IMR-90 (cell line): Measurements from ENCODE around the gene PRR16. TPM values are rescaled to one million over a fixed set of nuclear protein-coding genes. Genes with fewer than 3 reads are reported as not detected.

ENCODE experiments used
- ATAC-seq: fragments of 200-7000 bp; cut with Tn5 transposase; 2 replicates; pipeline ENCODE4 v1.9.1; 2020; ENCODE audit warnings: low read depth, mild to moderate bottlenecking, moderate library complexity
- BruUV-seq: library from RNA; stranded (reverse); fragments of 400-500 nt; replicated peaks from 2 replicates; lab custom pipeline; 2021; lab: Mats Ljungman, UMichigan
- CTCF ChIA-PET: fragments of 300-600 bp; formaldehyde crosslinking; extraction: SDS; loops from one replicate; lab custom pipeline; 2021; ENCODE audit warnings: antibody characterized with exemption; lab: Yijun Ruan, JAX
- POLR2A ChIA-PET: fragments of 300-600 bp; sonication (Branson Sonifier 250); formaldehyde crosslinking; loops from one replicate; lab custom pipeline; 2022; ENCODE audit warnings: antibody characterized with exemption; ENCODE audit not compliant: unreplicated experiment; lab: Charles Lee
- DNase-seq: peaks from one replicate; pipeline ENCODE4 v3.0.0; 2013
- H2AFZ ChIP-seq: replicated peaks from 2 replicates; pipeline ENCODE3; 2013; ENCODE audit warnings: low read length, mild to moderate bottlenecking; ENCODE audit not compliant: poor library complexity
- H2AK5ac ChIP-seq: 2 replicates; pipeline ENCODE4 v1.6.1; 2013; ENCODE audit warnings: low read depth, low read length, inconsistent platforms
- H2AK9ac ChIP-seq: replicated peaks from 2 replicates; pipeline ENCODE3; 2013; ENCODE audit warnings: mild to moderate bottlenecking, low read depth, low read length, moderate library complexity; ENCODE audit not compliant: poor library complexity
- H2BK120ac ChIP-seq: 2 replicates; pipeline ENCODE4 v1.6.1; 2013; ENCODE audit warnings: low read depth, low read length, inconsistent platforms
- H2BK15ac ChIP-seq: 3 replicates; pipeline ENCODE4 v1.6.1; 2013; ENCODE audit warnings: low read depth, low read length, inconsistent platforms
- H2BK20ac ChIP-seq: 2 replicates; pipeline ENCODE4 v1.6.1; 2013; ENCODE audit warnings: low read depth, mild to moderate bottlenecking, inconsistent platforms, low read length, moderate library complexity
- H2BK5ac ChIP-seq: 2 replicates; pipeline ENCODE4 v1.6.1; 2013; ENCODE audit warnings: mild to moderate bottlenecking, low read depth, low read length, inconsistent platforms; ENCODE audit not compliant: poor library complexity, severe bottlenecking
- H3K14ac ChIP-seq: replicated peaks from 2 replicates; pipeline ENCODE4 v1.6.1; 2013; ENCODE audit warnings: low read depth, low read length, inconsistent platforms
- H3K18ac ChIP-seq: 2 replicates; pipeline ENCODE4 v1.6.1; 2013; ENCODE audit warnings: low read depth, low read length, control low read depth
- H3K23ac ChIP-seq: 2 replicates; pipeline ENCODE4 v1.6.1; 2013; ENCODE audit warnings: low read depth, low read length, inconsistent platforms
- H3K27ac ChIP-seq: 2 replicates; pipeline ENCODE4 v1.5.1; 2013; ENCODE audit warnings: mild to moderate bottlenecking, control low read depth, low read length; ENCODE audit not compliant: insufficient read depth
- H3K27me3 ChIP-seq: 2 replicates; pipeline ENCODE4 v1.6.1; 2013; ENCODE audit warnings: low read length; ENCODE audit not compliant: control insufficient read depth, insufficient read depth
- H3K36me3 ChIP-seq: 2 replicates; pipeline ENCODE4 v1.6.1; 2013; ENCODE audit warnings: low read length, mixed read lengths; ENCODE audit not compliant: control insufficient read depth, insufficient read depth
- H3K4ac ChIP-seq: 2 replicates; pipeline ENCODE4 v1.6.1; 2013; ENCODE audit warnings: low read depth, low read length, inconsistent platforms
- H3K4me1 ChIP-seq: 2 replicates; pipeline ENCODE4 v1.6.1; 2013; ENCODE audit warnings: low read length, mixed read lengths; ENCODE audit not compliant: control insufficient read depth, insufficient read depth
- H3K4me2 ChIP-seq: 2 replicates; pipeline ENCODE4 v1.6.1; 2013; ENCODE audit warnings: low read depth, mild to moderate bottlenecking, control low read depth, low read length, moderate library complexity
- H3K4me3 ChIP-seq: 2 replicates; pipeline ENCODE4 v1.5.1; 2013; ENCODE audit warnings: low read depth, mild to moderate bottlenecking, control low read depth, low read length, moderate library complexity; ENCODE audit not compliant: insufficient read depth
- H3K56ac ChIP-seq: 2 replicates; pipeline ENCODE4 v1.6.1; 2013; ENCODE audit warnings: low read length, inconsistent platforms; ENCODE audit not compliant: insufficient read depth; ENCODE audit errors: extremely low read depth
- H3K79me1 ChIP-seq, 2 experiments: 2 replicates each; pipeline ENCODE4 v1.6.1; 2013; ENCODE audit warnings: low read length in 2 of 2, inconsistent platforms in 1 of 2, low read depth in 1 of 2
- H3K9ac ChIP-seq: 2 replicates; pipeline ENCODE4 v1.6.1; 2013; ENCODE audit warnings: low read depth, low read length, control low read depth
- H3K9me1 ChIP-seq: 2 replicates; pipeline ENCODE4 v1.6.1; 2013; ENCODE audit warnings: low read length, inconsistent platforms; ENCODE audit not compliant: insufficient read depth
- H3K9me3 ChIP-seq: 2 replicates; pipeline ENCODE4 v1.6.1; 2013; ENCODE audit warnings: low read length; ENCODE audit not compliant: control insufficient read depth, insufficient read depth
- H4K20me1 ChIP-seq: 2 replicates; pipeline ENCODE4 v1.6.1; 2013; ENCODE audit warnings: low read length, inconsistent platforms; ENCODE audit not compliant: insufficient read depth
- H4K5ac ChIP-seq: 2 replicates; pipeline ENCODE4 v1.6.1; 2013; ENCODE audit warnings: mild to moderate bottlenecking, low read depth, low read length, control low read depth
- H4K8ac ChIP-seq, 2 experiments: 2 replicates each; pipeline ENCODE4 v1.6.1; 2013; ENCODE audit warnings: low read depth in 2 of 2, low read length in 2 of 2, control low read depth in 1 of 2, inconsistent platforms in 1 of 2
- H4K91ac ChIP-seq: 2 replicates; pipeline ENCODE4 v1.6.1; 2013; ENCODE audit warnings: low read depth, low read length, inconsistent platforms; ENCODE audit not compliant: insufficient read depth
- CEBPB ChIP-seq: IDR thresholded peaks from 2 replicates; pipeline ENCODE4 v1.6.1; 2012; ENCODE audit warnings: low read depth, low read length, improper control_type of control experiment
- CHD1 ChIP-seq: IDR thresholded peaks from 2 replicates; pipeline ENCODE4 v1.6.1; 2012; ENCODE audit warnings: low read depth, low read length, improper control_type of control experiment
- CTCF ChIP-seq: conservative IDR thresholded peaks from 2 replicates; pipeline ENCODE4 v1.5.1; 2012; ENCODE audit warnings: mild to moderate bottlenecking, low read depth, low read length, improper control_type of control experiment
- ELK1 ChIP-seq: fragments of 150-350 bp; IDR thresholded peaks from 2 replicates; pipeline ENCODE4 v1.6.1; 2016; ENCODE audit warnings: low read depth, mild to moderate bottlenecking, low read length, moderate library complexity, borderline replicate concordance
- MAFK ChIP-seq: IDR thresholded peaks from 2 replicates; pipeline ENCODE4 v1.6.1; 2012; ENCODE audit warnings: low read depth, low read length, improper control_type of control experiment
- MAZ ChIP-seq: IDR thresholded peaks from 2 replicates; pipeline ENCODE4 v1.6.1; 2012; ENCODE audit warnings: low read depth, mild to moderate bottlenecking, low read length, improper control_type of control experiment, moderate library complexity, borderline replicate concordance
- MXI1 ChIP-seq: IDR thresholded peaks from 2 replicates; pipeline ENCODE4 v1.6.1; 2012; ENCODE audit warnings: low read depth, mild to moderate bottlenecking, low read length, moderate library complexity, borderline replicate concordance
- NFE2L2 ChIP-seq: fragments of 150-350 bp; IDR thresholded peaks from 2 replicates; pipeline ENCODE4 v1.6.1; 2016; ENCODE audit warnings: low read depth, mild to moderate bottlenecking, low read length
- POLR2A ChIP-seq: IDR thresholded peaks from 2 replicates; pipeline ENCODE4 v1.6.1; 2012; ENCODE audit warnings: mild to moderate bottlenecking, low read depth, low read length
- RAD21 ChIP-seq: IDR thresholded peaks from 2 replicates; pipeline ENCODE4 v1.6.1; 2012; ENCODE audit warnings: low read length, improper control_type of control experiment
- RCOR1 ChIP-seq: IDR thresholded peaks from 2 replicates; pipeline ENCODE4 v1.6.1; 2012; ENCODE audit warnings: mild to moderate bottlenecking, low read length, improper control_type of control experiment; ENCODE audit not compliant: insufficient replicate concordance
- RFX5 ChIP-seq: IDR thresholded peaks from 2 replicates; pipeline ENCODE4 v1.8.0; 2012; ENCODE audit warnings: low read depth, mild to moderate bottlenecking, low read length, moderate library complexity
- SMC3 ChIP-seq: fragments of 150-350 bp; IDR thresholded peaks from 2 replicates; pipeline ENCODE4 v1.6.1; 2016; ENCODE audit warnings: low read depth, mild to moderate bottlenecking, antibody characterized with exemption, low read length, moderate library complexity
- USF2 ChIP-seq: fragments of 150-350 bp; IDR thresholded peaks from 2 replicates; pipeline ENCODE4 v1.6.1; 2017; ENCODE audit warnings: mild to moderate bottlenecking, antibody characterized with exemption, low read length, low read depth
- WGBS, 2 experiments: methylation state at CpG; one replicate each; pipeline versions ENCODE4 v1.1.5 to v1.1.7; 2013; ENCODE audit warnings: missing lambda C conversion rate in 2 of 2; ENCODE audit not compliant: insufficient read length in 1 of 2; ENCODE audit errors: extremely low coverage in 2 of 2; 5-methylcytosine and 5-hydroxymethylcytosine counted together
- dilution Hi-C: fragments of 300-500 bp; cut with HindIII; formaldehyde crosslinking; loops from one replicate; pipeline ENCODE4 v1.14.3; 2018; ENCODE audit warnings: low sequenced_read_pairs; ENCODE audit not compliant: unreplicated experiment
- in situ Hi-C: fragments of 300-500 bp; cut with MboI; formaldehyde crosslinking; loops from 3 replicates; pipeline ENCODE4 v1.14.3; 2019; ENCODE audit warnings: low sequenced_read_pairs, inconsistent platforms, mixed read lengths
- intact Hi-C: fragments of 100-400 bp; cut with micrococcal nuclease; formaldehyde crosslinking; loops from 2 replicates; pipeline ENCODE4 v1.10.0; 2022
- polyA plus RNA-seq, 3 experiments: library from polyadenylated mRNA; depleted of rRNA; stranded (reverse); fragments of >200 nt; gene quantifications; 2 replicates each; pipeline ENCODE4 v1.2.3, GENCODE V29; 2012; ENCODE audit warnings: low replicate concordance in 1 of 3
- total RNA-seq: library from RNA; depleted of rRNA; stranded (reverse); fragments of >200 nt; gene quantifications from 2 replicates; pipeline ENCODE4 v1.2.3, GENCODE V29; 2012

The PRR16 gene
- total and polyA plus RNA-seq, 2 of the 4 experiments (the other 2 are of a cell fraction): 9.9 to 45.2 TPM

- Histone ChIP-seq H3K9me3 (peaks cover 3% of the 10 kb centered on the region; the same call in 1 of the 2 replicates), H3K4me1 (peaks cover 17% of the 10 kb centered on the region), H3K4me2 (peak overlapping the region; percentile 24; the same call in 1 of the 2 replicates), H3K36me3 (no peaks in the 10 kb centered on the region), H2BK120ac (peak overlapping the region; percentile 99), H2BK15ac (peak overlapping the region; percentile 75; the same call in 2 of the 3 replicates), H2AK5ac (peak overlapping the region; percentile 97), H3K27ac (peak overlapping the region; percentile 58), H4K8ac (peak overlapping the region; percentile 92 to 96), H3K4ac (peak overlapping the region; percentile 99), H3K56ac (peak overlapping the region; percentile 91), H3K23ac (peak overlapping the region; percentile 95), H3K27me3 (no peaks in the 10 kb centered on the region), H4K20me1 (no peaks in the 10 kb centered on the region), H3K9ac (peak overlapping the region; percentile 5; the same call in 1 of the 2 replicates), H2BK5ac (peak overlapping the region; percentile 96), H2AFZ (peak overlapping the region; percentile 48), H3K14ac (peak overlapping the region; percentile 94), H2AK9ac (peak overlapping the region; percentile 92), H4K91ac (peak overlapping the region; percentile 97), H2BK20ac (peak overlapping the region; percentile 97), H3K4me3 (no peak overlapping the region), H3K9me1 (peaks cover 13% of the 10 kb centered on the region), H3K79me1 (peaks cover 20 to 54% of the 10 kb centered on the region in 2 experiments), H4K5ac (peak overlapping the region; percentile 92), H3K18ac (peak overlapping the region; percentile 98)
- in situ Hi-C loops (no loop called here), dilution Hi-C loops (no loop called here), intact Hi-C loops (loop anchor here (1.0 kb wide), 1 partner anchor 11 kb away; no protein-coding TSS in a partner anchor)
- CTCF ChIA-PET: interaction anchor here (1.0 kb wide), 1 partner anchor 15 kb away, joined by 4 read pairs; no protein-coding TSS in a partner anchor
- BruUV-seq: no TSS peak
- DNase-seq (no peak), ATAC-seq (peak; percentile 22; the same call in 1 of the 2 replicates)
- POLR2A ChIA-PET: no interaction called here
- no CpG with 5 or more reads among the region's 1 CpG for WGBS, 2 experiments
- TF ChIP-seq POLR2A (no peak), MAZ (no peak), CTCF (no peak), RFX5 (no peak), ELK1 (no peak), CHD1 (no peak), SMC3 (no peak), USF2 (no peak), CEBPB (no peak), MXI1 (no peak), RAD21 (no peak), RCOR1 (no peak), NFE2L2 (no peak), MAFK (no peak)
Observed at GRCh38 chr5:120605325-120606079, 141.4 kb downstream of the PRR16 start.
